ENCODE measurements around the gene CYP27A1.
"Not testable (repeated sequence)": the region's sequence is repeated elsewhere in the genome, so short reads cannot be mapped to it uniquely, and the experiment has no call there.

CYP27A1 gene

GRCh38 chr2:218756599-218757377, 25.2 kb upstream of the CYP27A1 start:
- H3K79me2 ChIP-seq (ENCODE audit: control insufficient read depth, insufficient read depth, low read length, poor library complexity): no peaks in the 10 kb centered on the region
- WGBS (ENCODE audit: extremely low coverage, insufficient coverage, insufficient read length): no CpG with 5 or more reads among the region's 6 CpGs
- no peak overlapping the region for H2BK12ac ChIP-seq (ENCODE audit: low read length)
- no peaks in the 10 kb centered on the region for H3K79me1 ChIP-seq (ENCODE audit: low read length)
- no peak for DNase-seq
- no peak overlapping the region for H3K23ac ChIP-seq (ENCODE audit: low read length)
- H2AFZ ChIP-seq (ENCODE audit: insufficient read depth, low read length, poor library complexity): no peak overlapping the region
- H3K18ac ChIP-seq (ENCODE audit: low read length): no peak overlapping the region
- no peak overlapping the region for H3K4me2 ChIP-seq (ENCODE audit: low read length)
- no peak overlapping the region for H4K8ac ChIP-seq (ENCODE audit: low read depth, low read length)
- H3K4me3 ChIP-seq (ENCODE audit: low read depth, low read length): no peak overlapping the region
- H4K12ac ChIP-seq (ENCODE audit: low read depth, low read length): no peak overlapping the region
- H3K9me3 ChIP-seq (ENCODE audit: insufficient read depth, low read depth, low read length): no peaks in the 10 kb centered on the region
- no peaks in the 10 kb centered on the region for H3K4me1 ChIP-seq (ENCODE audit: control insufficient read depth in 1 of 2, insufficient read depth in 2 of 2, low read length in 2 of 2)
- H3K4ac ChIP-seq (ENCODE audit: low read depth, low read length): no peak overlapping the region
- H2BK120ac ChIP-seq (ENCODE audit: insufficient read depth, low read length, poor library complexity): no peak overlapping the region
- no peak overlapping the region for H3K9ac ChIP-seq (ENCODE audit: low read length)
- no peak overlapping the region for H3K14ac ChIP-seq (ENCODE audit: low read length)
- H2BK5ac ChIP-seq (ENCODE audit: low read depth, low read length, poor library complexity): no peak overlapping the region
- no peak overlapping the region for H3K27ac ChIP-seq (ENCODE audit: low read depth, low read length)
- H3K27me3 ChIP-seq (ENCODE audit: insufficient read depth, low read length): no peaks in the 10 kb centered on the region
- no peak overlapping the region for H4K91ac ChIP-seq (ENCODE audit: low read depth, low read length)
- H2AK5ac ChIP-seq (ENCODE audit: low read length): no peak overlapping the region
- peaks cover 34 to 48% of the 10 kb centered on the region in 2 experiments for H3K36me3 ChIP-seq (ENCODE audit: control insufficient read depth in 1 of 2, insufficient read depth in 2 of 2, low read length in 2 of 2)

- H3K4me1 ChIP-seq (ENCODE audit: control insufficient read depth in 1 of 2, insufficient read depth in 2 of 2, low read length in 2 of 2): no peaks in the 10 kb centered on the region
- no peak overlapping the region for H2BK120ac ChIP-seq (ENCODE audit: insufficient read depth, low read length, poor library complexity)
- no peak overlapping the region for H3K14ac ChIP-seq (ENCODE audit: low read length)
- no peak overlapping the region for H2BK12ac ChIP-seq (ENCODE audit: low read length)
- no peak overlapping the region for H3K18ac ChIP-seq (ENCODE audit: low read length)
- no peak overlapping the region for H4K91ac ChIP-seq (ENCODE audit: low read depth, low read length)
- H4K8ac ChIP-seq (ENCODE audit: low read depth, low read length): no peak overlapping the region
- no peak overlapping the region for H2AFZ ChIP-seq (ENCODE audit: insufficient read depth, low read length, poor library complexity)
- H3K27me3 ChIP-seq (ENCODE audit: insufficient read depth, low read length): no peaks in the 10 kb centered on the region
- H3K4ac ChIP-seq (ENCODE audit: low read depth, low read length): no peak overlapping the region
- no peak for DNase-seq
- H3K36me3 ChIP-seq (ENCODE audit: control insufficient read depth in 1 of 2, insufficient read depth in 2 of 2, low read length in 2 of 2): peaks cover 2 to 8% of the 10 kb centered on the region in 2 experiments
- H2AK5ac ChIP-seq (ENCODE audit: low read length): no peak overlapping the region
- H3K4me3 ChIP-seq (ENCODE audit: low read depth, low read length): no peak overlapping the region
- no peaks in the 10 kb centered on the region for H3K79me2 ChIP-seq (ENCODE audit: control insufficient read depth, insufficient read depth, low read length, poor library complexity)
- no peak overlapping the region for H4K12ac ChIP-seq (ENCODE audit: low read depth, low read length)
- H3K23ac ChIP-seq (ENCODE audit: low read length): no peak overlapping the region
- no peak overlapping the region for H2BK5ac ChIP-seq (ENCODE audit: low read depth, low read length, poor library complexity)
- no peaks in the 10 kb centered on the region for H3K79me1 ChIP-seq (ENCODE audit: low read length)
- no peak overlapping the region for H3K4me2 ChIP-seq (ENCODE audit: low read length)
- no peaks in the 10 kb centered on the region for H3K9me3 ChIP-seq (ENCODE audit: insufficient read depth, low read depth, low read length)
- no peak overlapping the region for H3K27ac ChIP-seq (ENCODE audit: low read depth, low read length)
- no CpG with 5 or more reads among the region's 2 CpGs for WGBS (ENCODE audit: extremely low coverage, insufficient coverage, insufficient read length)
- H3K9ac ChIP-seq (ENCODE audit: low read length): no peak overlapping the region
Observed at GRCh38 chr2:218761795-218762194, 20.2 kb upstream of the CYP27A1 start.

DNA sequence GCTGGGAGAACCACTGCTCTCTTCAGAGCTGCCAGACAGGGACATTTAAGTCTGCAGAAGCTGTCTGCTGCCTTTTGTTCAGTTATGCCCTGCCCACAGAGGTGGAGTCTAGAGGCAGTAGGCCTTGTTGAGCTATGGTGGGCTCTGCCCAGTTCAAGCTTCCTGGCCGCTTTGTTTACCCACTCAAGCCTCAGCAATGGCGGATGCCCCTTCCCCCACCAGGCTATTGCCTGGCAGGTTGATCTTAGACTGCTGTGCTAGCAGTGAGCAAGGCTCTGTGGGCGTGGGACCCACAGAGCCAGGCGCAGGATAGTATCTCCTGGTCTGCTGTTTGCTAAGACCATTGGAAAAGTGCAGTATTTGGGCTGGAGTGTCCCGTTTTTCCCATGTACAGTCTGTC, 9.2 kb upstream of the CYP27A1 start:
- DNase-seq; H3K79me2 ChIP-seq (ENCODE audit: control insufficient read depth, insufficient read depth, low read length, poor library complexity); H3K27ac ChIP-seq (ENCODE audit: low read depth, low read length); H3K79me1 ChIP-seq (ENCODE audit: low read length); H3K23ac ChIP-seq (ENCODE audit: low read length); H4K12ac ChIP-seq (ENCODE audit: low read depth, low read length); H3K9ac ChIP-seq (ENCODE audit: low read length); H3K27me3 ChIP-seq (ENCODE audit: insufficient read depth, low read length); H2BK5ac ChIP-seq (ENCODE audit: low read depth, low read length, poor library complexity); H3K4me2 ChIP-seq (ENCODE audit: low read length); H2BK120ac ChIP-seq (ENCODE audit: insufficient read depth, low read length, poor library complexity); H3K18ac ChIP-seq (ENCODE audit: low read length); H2BK12ac ChIP-seq (ENCODE audit: low read length); H2AK5ac ChIP-seq (ENCODE audit: low read length); H2AFZ ChIP-seq (ENCODE audit: insufficient read depth, low read length, poor library complexity); H3K4me1 ChIP-seq (ENCODE audit: control insufficient read depth in 1 of 2, insufficient read depth in 2 of 2, low read length in 2 of 2); H3K4me3 ChIP-seq (ENCODE audit: low read depth, low read length); H3K4ac ChIP-seq (ENCODE audit: low read depth, low read length); H3K14ac ChIP-seq (ENCODE audit: low read length); H4K8ac ChIP-seq (ENCODE audit: low read depth, low read length); H3K36me3 ChIP-seq (ENCODE audit: control insufficient read depth in 1 of 2, insufficient read depth in 2 of 2, low read length in 2 of 2); H4K91ac ChIP-seq (ENCODE audit: low read depth, low read length): not testable (repeated sequence)
- WGBS (ENCODE audit: extremely low coverage, insufficient coverage, insufficient read length): no CpG with 5 or more reads among the region's 5 CpGs
- peaks cover 12% of the 10 kb centered on the region for H3K9me3 ChIP-seq (ENCODE audit: insufficient read depth, low read depth, low read length)

- Histone ChIP-seq H3K4me2 (ENCODE audit: low read length) (no peak overlapping the region), H2BK12ac (ENCODE audit: low read length) (no peak overlapping the region), H3K23ac (ENCODE audit: low read length) (no peak overlapping the region), H2BK5ac (ENCODE audit: low read depth, low read length, poor library complexity) (no peak overlapping the region), H3K36me3 (ENCODE audit: control insufficient read depth in 1 of 2, insufficient read depth in 2 of 2, low read length in 2 of 2) (no peaks in the 10 kb centered on the region), H3K4me3 (ENCODE audit: low read depth, low read length) (no peak overlapping the region), H4K8ac (ENCODE audit: low read depth, low read length) (no peak overlapping the region), H2BK120ac (ENCODE audit: insufficient read depth, low read length, poor library complexity) (no peak overlapping the region), H3K27me3 (ENCODE audit: insufficient read depth, low read length) (no peaks in the 10 kb centered on the region), H3K14ac (ENCODE audit: low read length) (no peak overlapping the region), H4K91ac (ENCODE audit: low read depth, low read length) (no peak overlapping the region), H2AK5ac (ENCODE audit: low read length) (no peak overlapping the region), H3K9ac (ENCODE audit: low read length) (no peak overlapping the region), H2AFZ (ENCODE audit: insufficient read depth, low read length, poor library complexity) (no peak overlapping the region), H3K27ac (ENCODE audit: low read depth, low read length) (no peak overlapping the region), H3K4me1 (ENCODE audit: control insufficient read depth in 1 of 2, insufficient read depth in 2 of 2, low read length in 2 of 2) (no peaks in the 10 kb centered on the region), H3K18ac (ENCODE audit: low read length) (no peak overlapping the region), H3K4ac (ENCODE audit: low read depth, low read length) (no peak overlapping the region), H3K9me3 (ENCODE audit: insufficient read depth, low read depth, low read length) (peaks cover 12% of the 10 kb centered on the region), H4K12ac (ENCODE audit: low read depth, low read length) (no peak overlapping the region), H3K79me2 (ENCODE audit: control insufficient read depth, insufficient read depth, low read length, poor library complexity) (no peaks in the 10 kb centered on the region), H3K79me1 (ENCODE audit: low read length) (no peaks in the 10 kb centered on the region)
- WGBS (ENCODE audit: extremely low coverage, insufficient coverage, insufficient read length): no CpG with 5 or more reads among the region's 2 CpGs
- DNase-seq: no peak
Observed at GRCh38 chr2:218773881-218774280, 8.1 kb upstream of the CYP27A1 start.
